IMR-90 (cell line): ENCODE data around the gene SUGCT. TPM values are rescaled to one million over a fixed set of nuclear protein-coding genes. Genes with fewer than 3 reads are reported as not detected.

ENCODE experiments used
- ATAC-seq: fragments of 200-7000 bp; cut with Tn5 transposase; 2 replicates; pipeline ENCODE4 v1.9.1; 2020; ENCODE audit warnings: low read depth, mild to moderate bottlenecking, moderate library complexity
- BruUV-seq: library from RNA; stranded (reverse); fragments of 400-500 nt; replicated peaks from 2 replicates; lab custom pipeline; 2021; lab: Mats Ljungman, UMichigan
- CTCF ChIA-PET: fragments of 300-600 bp; formaldehyde crosslinking; extraction: SDS; loops from one replicate; lab custom pipeline; 2021; ENCODE audit warnings: antibody characterized with exemption; lab: Yijun Ruan, JAX
- POLR2A ChIA-PET: fragments of 300-600 bp; sonication (Branson Sonifier 250); formaldehyde crosslinking; loops from one replicate; lab custom pipeline; 2022; ENCODE audit warnings: antibody characterized with exemption; ENCODE audit not compliant: unreplicated experiment; lab: Charles Lee
- DNase-seq: peaks from one replicate; pipeline ENCODE4 v3.0.0; 2013
- H2AFZ ChIP-seq: replicated peaks from 2 replicates; pipeline ENCODE3; 2013; ENCODE audit warnings: low read length, mild to moderate bottlenecking; ENCODE audit not compliant: poor library complexity
- H2AK5ac ChIP-seq: 2 replicates; pipeline ENCODE4 v1.6.1; 2013; ENCODE audit warnings: low read depth, low read length, inconsistent platforms
- H2AK9ac ChIP-seq: replicated peaks from 2 replicates; pipeline ENCODE3; 2013; ENCODE audit warnings: mild to moderate bottlenecking, low read depth, low read length, moderate library complexity; ENCODE audit not compliant: poor library complexity
- H2BK120ac ChIP-seq: 2 replicates; pipeline ENCODE4 v1.6.1; 2013; ENCODE audit warnings: low read depth, low read length, inconsistent platforms
- H2BK15ac ChIP-seq: 3 replicates; pipeline ENCODE4 v1.6.1; 2013; ENCODE audit warnings: low read depth, low read length, inconsistent platforms
- H2BK20ac ChIP-seq: 2 replicates; pipeline ENCODE4 v1.6.1; 2013; ENCODE audit warnings: low read depth, mild to moderate bottlenecking, inconsistent platforms, low read length, moderate library complexity
- H2BK5ac ChIP-seq: 2 replicates; pipeline ENCODE4 v1.6.1; 2013; ENCODE audit warnings: mild to moderate bottlenecking, low read depth, low read length, inconsistent platforms; ENCODE audit not compliant: poor library complexity, severe bottlenecking
- H3K14ac ChIP-seq: replicated peaks from 2 replicates; pipeline ENCODE4 v1.6.1; 2013; ENCODE audit warnings: low read depth, low read length, inconsistent platforms
- H3K18ac ChIP-seq: 2 replicates; pipeline ENCODE4 v1.6.1; 2013; ENCODE audit warnings: low read depth, low read length, control low read depth
- H3K23ac ChIP-seq: 2 replicates; pipeline ENCODE4 v1.6.1; 2013; ENCODE audit warnings: low read depth, low read length, inconsistent platforms
- H3K27ac ChIP-seq: 2 replicates; pipeline ENCODE4 v1.5.1; 2013; ENCODE audit warnings: mild to moderate bottlenecking, control low read depth, low read length; ENCODE audit not compliant: insufficient read depth
- H3K27me3 ChIP-seq: 2 replicates; pipeline ENCODE4 v1.6.1; 2013; ENCODE audit warnings: low read length; ENCODE audit not compliant: control insufficient read depth, insufficient read depth
- H3K36me3 ChIP-seq: 2 replicates; pipeline ENCODE4 v1.6.1; 2013; ENCODE audit warnings: low read length, mixed read lengths; ENCODE audit not compliant: control insufficient read depth, insufficient read depth
- H3K4ac ChIP-seq: 2 replicates; pipeline ENCODE4 v1.6.1; 2013; ENCODE audit warnings: low read depth, low read length, inconsistent platforms
- H3K4me1 ChIP-seq: 2 replicates; pipeline ENCODE4 v1.6.1; 2013; ENCODE audit warnings: low read length, mixed read lengths; ENCODE audit not compliant: control insufficient read depth, insufficient read depth
- H3K4me2 ChIP-seq: 2 replicates; pipeline ENCODE4 v1.6.1; 2013; ENCODE audit warnings: low read depth, mild to moderate bottlenecking, control low read depth, low read length, moderate library complexity
- H3K4me3 ChIP-seq: 2 replicates; pipeline ENCODE4 v1.5.1; 2013; ENCODE audit warnings: low read depth, mild to moderate bottlenecking, control low read depth, low read length, moderate library complexity; ENCODE audit not compliant: insufficient read depth
- H3K56ac ChIP-seq: 2 replicates; pipeline ENCODE4 v1.6.1; 2013; ENCODE audit warnings: low read length, inconsistent platforms; ENCODE audit not compliant: insufficient read depth; ENCODE audit errors: extremely low read depth
- H3K79me1 ChIP-seq, 2 experiments: 2 replicates each; pipeline ENCODE4 v1.6.1; 2013; ENCODE audit warnings: low read length in 2 of 2, inconsistent platforms in 1 of 2, low read depth in 1 of 2
- H3K9ac ChIP-seq: 2 replicates; pipeline ENCODE4 v1.6.1; 2013; ENCODE audit warnings: low read depth, low read length, control low read depth
- H3K9me1 ChIP-seq: 2 replicates; pipeline ENCODE4 v1.6.1; 2013; ENCODE audit warnings: low read length, inconsistent platforms; ENCODE audit not compliant: insufficient read depth
- H3K9me3 ChIP-seq: 2 replicates; pipeline ENCODE4 v1.6.1; 2013; ENCODE audit warnings: low read length; ENCODE audit not compliant: control insufficient read depth, insufficient read depth
- H4K20me1 ChIP-seq: 2 replicates; pipeline ENCODE4 v1.6.1; 2013; ENCODE audit warnings: low read length, inconsistent platforms; ENCODE audit not compliant: insufficient read depth
- H4K5ac ChIP-seq: 2 replicates; pipeline ENCODE4 v1.6.1; 2013; ENCODE audit warnings: mild to moderate bottlenecking, low read depth, low read length, control low read depth
- H4K8ac ChIP-seq, 2 experiments: 2 replicates each; pipeline ENCODE4 v1.6.1; 2013; ENCODE audit warnings: low read depth in 2 of 2, low read length in 2 of 2, control low read depth in 1 of 2, inconsistent platforms in 1 of 2
- H4K91ac ChIP-seq: 2 replicates; pipeline ENCODE4 v1.6.1; 2013; ENCODE audit warnings: low read depth, low read length, inconsistent platforms; ENCODE audit not compliant: insufficient read depth
- BHLHE40 ChIP-seq: fragments of 150-350 bp; IDR thresholded peaks from 2 replicates; pipeline ENCODE4 v1.6.1; 2016; ENCODE audit warnings: mild to moderate bottlenecking, low read depth, low read length
- CEBPB ChIP-seq: IDR thresholded peaks from 2 replicates; pipeline ENCODE4 v1.6.1; 2012; ENCODE audit warnings: low read depth, low read length, improper control_type of control experiment
- CHD1 ChIP-seq: IDR thresholded peaks from 2 replicates; pipeline ENCODE4 v1.6.1; 2012; ENCODE audit warnings: low read depth, low read length, improper control_type of control experiment
- FOS ChIP-seq: fragments of 150-350 bp; IDR thresholded peaks from 2 replicates; pipeline ENCODE4 v1.6.1; 2016; ENCODE audit warnings: low read depth, low read length
- MAFK ChIP-seq: IDR thresholded peaks from 2 replicates; pipeline ENCODE4 v1.6.1; 2012; ENCODE audit warnings: low read depth, low read length, improper control_type of control experiment
- MXI1 ChIP-seq: IDR thresholded peaks from 2 replicates; pipeline ENCODE4 v1.6.1; 2012; ENCODE audit warnings: low read depth, mild to moderate bottlenecking, low read length, moderate library complexity, borderline replicate concordance
- NFE2L2 ChIP-seq: fragments of 150-350 bp; IDR thresholded peaks from 2 replicates; pipeline ENCODE4 v1.6.1; 2016; ENCODE audit warnings: low read depth, mild to moderate bottlenecking, low read length
- POLR2A ChIP-seq: IDR thresholded peaks from 2 replicates; pipeline ENCODE4 v1.6.1; 2012; ENCODE audit warnings: mild to moderate bottlenecking, low read depth, low read length
- RAD21 ChIP-seq: IDR thresholded peaks from 2 replicates; pipeline ENCODE4 v1.6.1; 2012; ENCODE audit warnings: low read length, improper control_type of control experiment
- RCOR1 ChIP-seq: IDR thresholded peaks from 2 replicates; pipeline ENCODE4 v1.6.1; 2012; ENCODE audit warnings: mild to moderate bottlenecking, low read length, improper control_type of control experiment; ENCODE audit not compliant: insufficient replicate concordance
- RFX5 ChIP-seq: IDR thresholded peaks from 2 replicates; pipeline ENCODE4 v1.8.0; 2012; ENCODE audit warnings: low read depth, mild to moderate bottlenecking, low read length, moderate library complexity
- SMC3 ChIP-seq: fragments of 150-350 bp; IDR thresholded peaks from 2 replicates; pipeline ENCODE4 v1.6.1; 2016; ENCODE audit warnings: low read depth, mild to moderate bottlenecking, antibody characterized with exemption, low read length, moderate library complexity
- WGBS, 2 experiments: methylation state at CpG; one replicate each; pipeline versions ENCODE4 v1.1.5 to v1.1.7; 2013; ENCODE audit warnings: missing lambda C conversion rate in 2 of 2; ENCODE audit not compliant: insufficient read length in 1 of 2; ENCODE audit errors: extremely low coverage in 2 of 2; 5-methylcytosine and 5-hydroxymethylcytosine counted together
- dilution Hi-C: fragments of 300-500 bp; cut with HindIII; formaldehyde crosslinking; loops from one replicate; pipeline ENCODE4 v1.14.3; 2018; ENCODE audit warnings: low sequenced_read_pairs; ENCODE audit not compliant: unreplicated experiment
- in situ Hi-C: fragments of 300-500 bp; cut with MboI; formaldehyde crosslinking; loops from 3 replicates; pipeline ENCODE4 v1.14.3; 2019; ENCODE audit warnings: low sequenced_read_pairs, inconsistent platforms, mixed read lengths
- intact Hi-C: fragments of 100-400 bp; cut with micrococcal nuclease; formaldehyde crosslinking; loops from 2 replicates; pipeline ENCODE4 v1.10.0; 2022
- polyA plus RNA-seq, 3 experiments: library from polyadenylated mRNA; depleted of rRNA; stranded (reverse); fragments of >200 nt; gene quantifications; 2 replicates each; pipeline ENCODE4 v1.2.3, GENCODE V29; 2012; ENCODE audit warnings: low replicate concordance in 1 of 3
- total RNA-seq: library from RNA; depleted of rRNA; stranded (reverse); fragments of >200 nt; gene quantifications from 2 replicates; pipeline ENCODE4 v1.2.3, GENCODE V29; 2012
- TF ChIP-seq, protein P1 (sequence below): conservative IDR thresholded peaks from 2 replicates; pipeline ENCODE4 v1.5.1; 2012; ENCODE audit warnings: mild to moderate bottlenecking, low read depth, low read length, improper control_type of control experiment
- TF ChIP-seq, protein P2 (sequence below): fragments of 150-350 bp; IDR thresholded peaks from 2 replicates; pipeline ENCODE4 v1.6.1; 2017; ENCODE audit warnings: mild to moderate bottlenecking, antibody characterized with exemption, low read length, low read depth
- TF ChIP-seq, protein P3 (sequence below): fragments of 150-350 bp; IDR thresholded peaks from 2 replicates; pipeline ENCODE4 v1.6.1; 2016; ENCODE audit warnings: low read depth, mild to moderate bottlenecking, low read length, moderate library complexity, borderline replicate concordance

The SUGCT gene
- total and polyA plus RNA-seq, 2 of the 4 experiments (the other 2 are of a cell fraction), result 5.9 to 8.3 TPM

DNA sequence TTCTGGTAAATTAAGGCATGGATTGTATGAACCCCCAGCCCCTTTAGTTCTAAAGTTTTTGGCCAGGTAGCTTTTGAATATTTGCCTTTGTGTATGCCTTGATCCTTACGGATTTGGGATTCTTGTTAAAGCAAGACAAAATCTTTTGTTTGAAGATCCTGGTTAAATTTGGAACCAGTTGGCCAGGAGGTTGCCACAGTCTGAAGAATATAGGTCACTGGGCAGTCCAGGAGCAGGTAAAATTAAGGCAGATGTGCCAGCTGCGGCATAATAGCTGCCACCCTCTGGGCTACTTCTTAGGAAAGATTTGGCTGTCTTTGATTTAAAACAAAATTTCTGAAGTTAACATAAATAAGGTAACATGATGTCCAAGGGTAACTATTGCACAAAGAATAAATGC is 192.3 kb downstream of the SUGCT start:
- Histone ChIP-seq H2AFZ (no peak overlapping the region), H3K4me2 (no peak overlapping the region), H3K18ac (no peak overlapping the region), H2BK5ac (no peak overlapping the region), H3K9ac (no peak overlapping the region), H3K36me3 (no peaks in the 10 kb centered on the region), H2BK20ac (no peak overlapping the region), H3K27me3 (no peaks in the 10 kb centered on the region), H3K79me1 (no peaks in the 10 kb centered on the region), H2BK15ac (no peak overlapping the region), H4K91ac (no peak overlapping the region), H3K4me1 (peaks cover 4% of the 10 kb centered on the region), H2AK9ac (no peak overlapping the region), H3K23ac (no peak overlapping the region), H3K4ac (no peak overlapping the region), H4K8ac (no peak overlapping the region), H3K9me1 (no peaks in the 10 kb centered on the region), H3K27ac (no peak overlapping the region), H4K20me1 (no peaks in the 10 kb centered on the region), H3K9me3 (no peaks in the 10 kb centered on the region), H4K5ac (no peak overlapping the region), H2BK120ac (no peak overlapping the region), H3K4me3 (no peak overlapping the region), H3K14ac (no peak overlapping the region), H3K56ac (no peak overlapping the region), H2AK5ac (no peak overlapping the region)
- CTCF ChIA-PET, result no interaction called here
- intact Hi-C loops, result no loop called here
- dilution Hi-C loops, result no loop called here
- in situ Hi-C loops, result loop anchor here (5.0 kb wide), 1 partner anchor 435 kb away; no protein-coding TSS in a partner anchor
- POLR2A ChIA-PET, result no interaction called here
- BruUV-seq, result no TSS peak
- ATAC-seq, result no peak
- no peak for DNase-seq
- no peak for TF ChIP-seq CEBPB
- no peak for TF ChIP-seq RFX5
- TF ChIP-seq CHD1, result no peak
- no peak for TF ChIP-seq NFE2L2
- TF ChIP-seq SMC3, result no peak
- no peak for TF ChIP-seq MXI1
- TF ChIP-seq, protein P1, sequence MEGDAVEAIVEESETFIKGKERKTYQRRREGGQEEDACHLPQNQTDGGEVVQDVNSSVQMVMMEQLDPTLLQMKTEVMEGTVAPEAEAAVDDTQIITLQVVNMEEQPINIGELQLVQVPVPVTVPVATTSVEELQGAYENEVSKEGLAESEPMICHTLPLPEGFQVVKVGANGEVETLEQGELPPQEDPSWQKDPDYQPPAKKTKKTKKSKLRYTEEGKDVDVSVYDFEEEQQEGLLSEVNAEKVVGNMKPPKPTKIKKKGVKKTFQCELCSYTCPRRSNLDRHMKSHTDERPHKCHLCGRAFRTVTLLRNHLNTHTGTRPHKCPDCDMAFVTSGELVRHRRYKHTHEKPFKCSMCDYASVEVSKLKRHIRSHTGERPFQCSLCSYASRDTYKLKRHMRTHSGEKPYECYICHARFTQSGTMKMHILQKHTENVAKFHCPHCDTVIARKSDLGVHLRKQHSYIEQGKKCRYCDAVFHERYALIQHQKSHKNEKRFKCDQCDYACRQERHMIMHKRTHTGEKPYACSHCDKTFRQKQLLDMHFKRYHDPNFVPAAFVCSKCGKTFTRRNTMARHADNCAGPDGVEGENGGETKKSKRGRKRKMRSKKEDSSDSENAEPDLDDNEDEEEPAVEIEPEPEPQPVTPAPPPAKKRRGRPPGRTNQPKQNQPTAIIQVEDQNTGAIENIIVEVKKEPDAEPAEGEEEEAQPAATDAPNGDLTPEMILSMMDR, result no peak
- TF ChIP-seq POLR2A, result no peak
- TF ChIP-seq RAD21, result no peak
- no peak for TF ChIP-seq BHLHE40
- TF ChIP-seq, protein P2, sequence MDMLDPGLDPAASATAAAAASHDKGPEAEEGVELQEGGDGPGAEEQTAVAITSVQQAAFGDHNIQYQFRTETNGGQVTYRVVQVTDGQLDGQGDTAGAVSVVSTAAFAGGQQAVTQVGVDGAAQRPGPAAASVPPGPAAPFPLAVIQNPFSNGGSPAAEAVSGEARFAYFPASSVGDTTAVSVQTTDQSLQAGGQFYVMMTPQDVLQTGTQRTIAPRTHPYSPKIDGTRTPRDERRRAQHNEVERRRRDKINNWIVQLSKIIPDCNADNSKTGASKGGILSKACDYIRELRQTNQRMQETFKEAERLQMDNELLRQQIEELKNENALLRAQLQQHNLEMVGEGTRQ, result no peak
- TF ChIP-seq, protein P3, sequence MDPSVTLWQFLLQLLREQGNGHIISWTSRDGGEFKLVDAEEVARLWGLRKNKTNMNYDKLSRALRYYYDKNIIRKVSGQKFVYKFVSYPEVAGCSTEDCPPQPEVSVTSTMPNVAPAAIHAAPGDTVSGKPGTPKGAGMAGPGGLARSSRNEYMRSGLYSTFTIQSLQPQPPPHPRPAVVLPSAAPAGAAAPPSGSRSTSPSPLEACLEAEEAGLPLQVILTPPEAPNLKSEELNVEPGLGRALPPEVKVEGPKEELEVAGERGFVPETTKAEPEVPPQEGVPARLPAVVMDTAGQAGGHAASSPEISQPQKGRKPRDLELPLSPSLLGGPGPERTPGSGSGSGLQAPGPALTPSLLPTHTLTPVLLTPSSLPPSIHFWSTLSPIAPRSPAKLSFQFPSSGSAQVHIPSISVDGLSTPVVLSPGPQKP, result no peak
- no peak for TF ChIP-seq MAFK
- no peak for TF ChIP-seq FOS
- TF ChIP-seq RCOR1, result no peak
- 100% methylated on average over 1 of the region's 2 CpGs; no CpG with 5 or more reads in 1 of the 2 experiments for WGBS, 2 experiments
